ENCODE results near the gene RALGDS. TPM values are rescaled to one million over a fixed set of nuclear protein-coding genes. Genes with fewer than 3 reads are reported as not detected.
A peak's percentile ranks its signal among the peaks of the same experiment; 100 is the strongest.

RALGDS gene
- total and polyA plus RNA-seq, 2 donors (not counting 1 experiment from before 2014, with no cell fraction given), result 62.4 to 88.0 TPM

DNA sequence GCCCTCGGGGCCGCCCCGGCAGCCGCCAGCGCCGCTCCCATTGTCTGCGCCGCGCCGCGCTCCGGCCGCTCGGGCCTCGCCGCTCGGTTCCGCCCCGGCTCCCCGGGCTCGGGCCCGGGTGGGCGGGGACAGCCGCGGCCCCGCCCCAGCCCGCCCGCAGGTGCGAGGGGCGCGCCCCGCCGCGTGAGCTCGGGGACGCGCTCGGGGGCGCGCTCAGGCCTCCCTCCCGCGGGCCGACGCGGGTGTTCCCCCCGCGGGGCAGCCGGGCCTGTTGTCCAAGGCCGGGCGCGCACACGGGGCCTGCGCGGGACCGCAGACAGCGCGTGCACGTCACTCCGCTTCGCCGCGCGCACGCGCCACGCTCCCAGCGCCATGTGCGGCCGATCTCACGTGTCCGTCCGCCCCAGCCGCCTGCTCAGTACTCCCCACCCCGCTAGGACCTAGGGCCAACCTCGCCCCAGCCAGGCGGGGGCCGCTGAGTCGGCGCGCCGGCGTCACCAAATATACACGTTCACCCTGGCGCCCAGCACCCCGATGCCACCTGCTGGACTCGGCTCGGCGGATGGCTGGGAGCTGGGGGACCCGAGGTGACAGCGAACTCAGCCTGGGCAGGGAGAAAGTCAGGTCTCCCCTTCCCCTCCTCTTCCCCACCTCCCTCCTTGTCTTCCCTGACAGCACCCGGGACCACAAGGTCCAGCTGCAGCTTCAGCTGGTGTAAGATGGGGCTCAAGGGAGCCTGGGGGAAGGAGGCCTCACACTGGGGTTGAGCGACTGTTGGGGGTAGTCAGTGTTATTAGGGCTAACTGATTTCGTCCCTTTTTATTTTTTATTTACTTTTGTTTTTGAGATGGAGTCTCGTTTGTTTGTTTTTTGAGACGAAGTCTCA lies 28.3 kb upstream of the RALGDS start:
- TF ChIP-seq EZH2 (IDR thresholded peaks at IDR 0.05; ENCODE audit: borderline replicate concordance, insufficient read depth, low read depth, low read length, poor library complexity, severe bottlenecking), result no peak
- TF ChIP-seq, protein P1, sequence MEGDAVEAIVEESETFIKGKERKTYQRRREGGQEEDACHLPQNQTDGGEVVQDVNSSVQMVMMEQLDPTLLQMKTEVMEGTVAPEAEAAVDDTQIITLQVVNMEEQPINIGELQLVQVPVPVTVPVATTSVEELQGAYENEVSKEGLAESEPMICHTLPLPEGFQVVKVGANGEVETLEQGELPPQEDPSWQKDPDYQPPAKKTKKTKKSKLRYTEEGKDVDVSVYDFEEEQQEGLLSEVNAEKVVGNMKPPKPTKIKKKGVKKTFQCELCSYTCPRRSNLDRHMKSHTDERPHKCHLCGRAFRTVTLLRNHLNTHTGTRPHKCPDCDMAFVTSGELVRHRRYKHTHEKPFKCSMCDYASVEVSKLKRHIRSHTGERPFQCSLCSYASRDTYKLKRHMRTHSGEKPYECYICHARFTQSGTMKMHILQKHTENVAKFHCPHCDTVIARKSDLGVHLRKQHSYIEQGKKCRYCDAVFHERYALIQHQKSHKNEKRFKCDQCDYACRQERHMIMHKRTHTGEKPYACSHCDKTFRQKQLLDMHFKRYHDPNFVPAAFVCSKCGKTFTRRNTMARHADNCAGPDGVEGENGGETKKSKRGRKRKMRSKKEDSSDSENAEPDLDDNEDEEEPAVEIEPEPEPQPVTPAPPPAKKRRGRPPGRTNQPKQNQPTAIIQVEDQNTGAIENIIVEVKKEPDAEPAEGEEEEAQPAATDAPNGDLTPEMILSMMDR (IDR thresholded peaks at IDR 0.05), result peak; percentile 62
- Mint-ChIP-seq H3K4me1 (peaks cover 38% of the 10 kb centered on the region), H3K9me3 (ENCODE audit: insufficient read depth) (no peaks in the 10 kb centered on the region), H3K4me3 (peak overlapping the region; percentile 85), H3K27ac (peak overlapping the region; percentile 94), H3K27me3 (no peaks in the 10 kb centered on the region)
- Histone ChIP-seq H4K20me1 (ENCODE audit: control insufficient read depth, insufficient read depth, low read length, poor library complexity, severe bottlenecking) (peaks cover 28% of the 10 kb centered on the region), H2AFZ (ENCODE audit: insufficient read depth, low read depth, low read length, poor library complexity, severe bottlenecking) (peak overlapping the region; percentile 95), H3K4me1 (ENCODE audit: control insufficient read depth in 2 of 2, insufficient read depth in 2 of 2, low read length in 2 of 2) (peaks cover 25 to 34% of the 10 kb centered on the region in 2 donors), H3K27ac (ENCODE audit: low read length in 2 of 2) (peak overlapping the region; percentile 70 to 90), H3K9ac (ENCODE audit: low read length) (peak overlapping the region; percentile 77), H3K9me3 (ENCODE audit: control extremely low read depth in 1 of 3, control insufficient read depth in 2 of 3, insufficient read depth in 1 of 3, low read length in 2 of 3) (no peaks in the 10 kb centered on the region), H3K4me2 (replicated peaks; ENCODE audit: low read depth, low read length, poor library complexity, severe bottlenecking) (peak overlapping the region; percentile 83), H3K79me2 (ENCODE audit: control insufficient read depth, insufficient read depth, low read length) (peaks cover 42% of the 10 kb centered on the region), H3K27me3 (replicated peaks in 1 of 4; ENCODE audit: control extremely low read depth in 1 of 4, control insufficient read depth in 3 of 4, insufficient read depth in 4 of 4, low read length in 3 of 4) (no peaks in the 10 kb centered on the region), H3K4me3 (ENCODE audit: control extremely low read depth in 1 of 5, extremely low read depth in 1 of 5, insufficient read depth in 1 of 5, low read depth in 2 of 5, low read length in 4 of 5) (peak overlapping the region in 4 of 5 experiments; percentile 44 to 88 (median 69)), H3K36me3 (replicated peaks in 1 of 2; ENCODE audit: control extremely low read depth in 1 of 2, control insufficient read depth in 1 of 2, extremely low read depth in 1 of 2, insufficient read depth in 2 of 2, low read length in 1 of 2) (no peaks in the 10 kb centered on the region)
- POLR2A ChIA-PET, result interaction anchor here (0.6 to 2.1 kb wide), 7 partner anchors 11 to 34 kb away, joined by 3 to 11 read pairs (median 3); partner anchors contain the start of gene RALGDS
- CTCF ChIA-PET, result interaction anchor here (0.7 to 12.7 kb wide), 10 partner anchors 12 to 337 kb away, joined by 3 to 599 read pairs (median 6); partner anchors contain the start of genes GTF3C5 and RALGDS
- intact Hi-C loops (cut with micrococcal nuclease), result loop anchor here (1.0 to 5.0 kb wide), 4 partner anchors 13 to 918 kb away; partner anchors contain the start of genes BRD3, GBGT1 and RALGDS
- ATAC-seq (ENCODE audit: low read depth) (peak; percentile 74), DNase-seq (peak; percentile 97)
- WGBS (ENCODE audit: insufficient coverage), result 1% methylated on average over 90 of the region's 95 CpGs
